Measurements from ENCODE around the gene MMP11.
A peak's percentile ranks its signal among the peaks of the same experiment; 100 is the strongest.

MMP11 gene

DNA sequence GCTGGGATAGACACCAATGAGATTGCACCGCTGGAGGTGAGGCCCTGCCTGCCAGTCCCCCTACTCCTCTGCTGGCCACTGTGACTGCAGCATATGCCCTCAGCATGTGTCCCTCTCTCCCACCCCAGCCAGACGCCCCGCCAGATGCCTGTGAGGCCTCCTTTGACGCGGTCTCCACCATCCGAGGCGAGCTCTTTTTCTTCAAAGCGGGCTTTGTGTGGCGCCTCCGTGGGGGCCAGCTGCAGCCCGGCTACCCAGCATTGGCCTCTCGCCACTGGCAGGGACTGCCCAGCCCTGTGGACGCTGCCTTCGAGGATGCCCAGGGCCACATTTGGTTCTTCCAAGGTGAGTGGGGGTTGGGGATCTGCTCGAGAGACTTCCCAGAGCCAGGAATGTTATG, 8.4 kb downstream of the MMP11 start:
- no peak for DNase-seq (ENCODE audit: low read depth in 2 of 2)

DNA sequence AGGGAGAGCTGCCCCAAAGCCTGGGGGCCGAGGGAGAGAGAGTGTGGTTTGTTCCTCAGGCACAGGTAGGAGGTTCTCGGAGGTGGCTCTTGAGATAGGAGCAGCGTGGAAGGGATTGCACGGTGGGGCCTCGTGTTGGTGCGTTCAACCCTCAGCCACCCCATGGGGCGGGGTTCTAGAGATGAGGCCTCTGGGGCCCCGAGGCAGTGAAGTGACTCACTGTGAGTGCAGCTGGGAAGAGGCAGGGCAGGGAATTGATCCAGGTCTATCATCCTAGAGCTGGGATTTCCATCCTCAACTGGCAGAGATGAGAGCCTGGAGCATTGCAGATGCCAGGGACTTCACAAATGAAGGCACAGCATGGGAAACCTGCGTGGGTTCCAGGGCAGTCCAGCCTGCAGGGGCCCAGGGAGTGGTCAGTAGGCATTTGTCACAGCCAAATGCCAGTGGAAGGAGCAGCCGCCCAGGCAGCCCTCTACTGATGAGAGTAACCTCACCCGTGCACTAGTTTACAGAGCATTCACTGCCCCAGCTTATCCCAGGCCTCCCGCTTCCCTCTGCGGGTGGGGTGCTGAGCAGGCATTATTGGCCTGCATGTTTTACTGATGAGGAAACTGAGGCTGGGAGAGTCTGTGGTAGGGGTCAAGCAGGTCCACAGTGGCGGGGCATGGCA, 9.0 kb downstream of the MMP11 start:
- no peak for DNase-seq (ENCODE audit: low read depth in 2 of 2)

DNA sequence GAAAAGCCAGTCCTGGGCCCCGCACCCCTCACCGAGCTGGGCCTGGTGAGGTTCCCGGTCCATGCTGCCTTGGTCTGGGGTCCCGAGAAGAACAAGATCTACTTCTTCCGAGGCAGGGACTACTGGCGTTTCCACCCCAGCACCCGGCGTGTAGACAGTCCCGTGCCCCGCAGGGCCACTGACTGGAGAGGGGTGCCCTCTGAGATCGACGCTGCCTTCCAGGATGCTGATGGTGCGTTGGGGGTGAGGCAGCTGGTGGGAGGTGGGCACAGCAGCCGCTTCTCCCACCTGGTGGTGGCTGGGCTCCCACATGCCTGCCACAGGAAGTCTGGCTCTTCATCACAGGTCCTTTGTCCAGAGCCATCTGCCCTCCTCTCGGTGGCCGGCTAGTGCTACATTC, 9.6 kb downstream of the MMP11 start:
- no peak for DNase-seq (ENCODE audit: low read depth in 2 of 2)

DNA sequence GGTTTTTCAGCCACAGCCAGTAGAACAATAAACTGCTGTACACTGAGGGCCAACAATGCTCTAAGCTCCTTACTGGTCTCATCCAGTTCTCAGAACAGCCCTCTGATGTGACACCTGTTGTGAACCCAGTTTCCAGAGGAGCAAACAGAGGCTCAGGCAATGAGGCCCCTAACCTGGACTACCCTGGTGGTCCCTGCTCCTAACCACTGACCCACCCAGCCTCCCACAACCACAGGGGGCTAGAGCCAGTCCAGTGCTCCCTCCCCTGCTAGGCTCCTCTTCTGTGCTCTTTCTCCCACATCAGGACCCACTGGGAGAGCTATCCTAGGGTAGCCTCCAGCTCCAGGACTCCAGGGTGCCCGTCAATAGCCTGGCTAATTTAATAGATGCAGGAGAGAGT, 10.1 kb downstream of the MMP11 start:
- no peak for DNase-seq (ENCODE audit: low read depth in 2 of 2)

DNA sequence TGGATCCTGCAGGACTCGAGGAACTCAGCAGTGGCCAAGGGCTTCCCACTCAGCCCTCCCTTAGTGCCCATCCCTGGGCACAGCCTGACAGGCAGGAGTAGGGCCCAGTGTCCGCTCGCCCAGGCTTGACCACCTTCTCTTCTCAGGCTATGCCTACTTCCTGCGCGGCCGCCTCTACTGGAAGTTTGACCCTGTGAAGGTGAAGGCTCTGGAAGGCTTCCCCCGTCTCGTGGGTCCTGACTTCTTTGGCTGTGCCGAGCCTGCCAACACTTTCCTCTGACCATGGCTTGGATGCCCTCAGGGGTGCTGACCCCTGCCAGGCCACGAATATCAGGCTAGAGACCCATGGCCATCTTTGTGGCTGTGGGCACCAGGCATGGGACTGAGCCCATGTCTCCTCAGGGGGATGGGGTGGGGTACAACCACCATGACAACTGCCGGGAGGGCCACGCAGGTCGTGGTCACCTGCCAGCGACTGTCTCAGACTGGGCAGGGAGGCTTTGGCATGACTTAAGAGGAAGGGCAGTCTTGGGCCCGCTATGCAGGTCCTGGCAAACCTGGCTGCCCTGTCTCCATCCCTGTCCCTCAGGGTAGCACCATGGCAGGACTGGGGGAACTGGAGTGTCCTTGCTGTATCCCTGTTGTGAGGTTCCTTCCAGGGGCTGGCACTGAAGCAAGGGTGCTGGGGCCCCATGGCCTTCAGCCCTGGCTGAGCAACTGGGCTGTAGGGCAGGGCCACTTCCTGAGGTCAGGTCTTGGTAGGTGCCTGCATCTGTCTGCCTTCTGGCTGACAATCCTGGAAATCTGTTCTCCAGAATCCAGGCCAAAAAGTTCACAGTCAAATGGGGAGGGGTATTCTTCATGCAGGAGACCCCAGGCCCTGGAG, 10.9 kb downstream of the MMP11 start:
- DNase-seq (ENCODE audit: low read depth in 2 of 2): no peak

DNA sequence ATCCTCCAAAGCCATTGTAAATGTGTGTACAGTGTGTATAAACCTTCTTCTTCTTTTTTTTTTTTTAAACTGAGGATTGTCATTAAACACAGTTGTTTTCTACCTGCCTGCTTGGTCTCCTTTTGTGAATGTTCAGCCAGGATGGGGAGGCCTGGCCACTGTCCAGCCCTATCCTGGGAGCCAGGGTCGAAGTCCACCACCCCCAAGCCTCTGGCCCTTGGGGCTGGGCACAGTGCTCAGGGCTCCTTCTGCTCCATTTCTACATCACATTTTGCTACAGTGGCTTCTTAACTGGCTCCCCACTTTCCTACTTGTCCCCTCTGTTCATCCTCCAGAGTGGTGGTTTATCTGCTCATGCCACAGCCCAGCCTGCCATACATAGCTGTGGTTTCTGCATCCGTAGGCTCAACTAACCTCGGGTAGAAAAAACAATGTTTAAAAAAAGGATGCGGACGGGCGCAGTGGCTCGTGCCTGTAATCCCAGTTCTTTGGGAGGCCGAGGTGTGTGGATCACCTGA, 11.6 kb downstream of the MMP11 start:
- no peak for DNase-seq (ENCODE audit: low read depth in 2 of 2)

DNA sequence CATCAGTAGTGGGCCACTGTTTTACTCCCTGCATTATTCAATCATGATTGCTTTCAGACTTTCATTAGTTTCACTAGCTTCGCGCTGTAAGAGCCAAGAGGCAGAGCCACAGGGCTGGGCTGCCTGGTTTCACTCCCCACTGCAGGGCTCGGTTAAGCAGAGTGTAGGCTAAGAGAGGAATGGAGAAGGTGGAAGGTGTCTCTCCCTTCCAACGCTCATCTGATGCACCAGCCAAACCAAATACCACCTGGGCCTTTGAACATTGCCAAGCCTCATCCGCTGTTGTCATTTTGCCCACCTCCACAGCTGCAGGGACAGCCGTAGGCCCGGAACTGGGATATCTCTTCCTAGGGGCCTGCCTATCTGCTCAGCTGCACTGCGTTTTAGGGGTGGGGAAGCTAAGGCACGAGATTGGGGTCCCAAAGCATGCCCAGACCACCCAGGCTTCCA, 13.6 kb downstream of the MMP11 start:
- no peak for DNase-seq (ENCODE audit: low read depth in 2 of 2)

DNA sequence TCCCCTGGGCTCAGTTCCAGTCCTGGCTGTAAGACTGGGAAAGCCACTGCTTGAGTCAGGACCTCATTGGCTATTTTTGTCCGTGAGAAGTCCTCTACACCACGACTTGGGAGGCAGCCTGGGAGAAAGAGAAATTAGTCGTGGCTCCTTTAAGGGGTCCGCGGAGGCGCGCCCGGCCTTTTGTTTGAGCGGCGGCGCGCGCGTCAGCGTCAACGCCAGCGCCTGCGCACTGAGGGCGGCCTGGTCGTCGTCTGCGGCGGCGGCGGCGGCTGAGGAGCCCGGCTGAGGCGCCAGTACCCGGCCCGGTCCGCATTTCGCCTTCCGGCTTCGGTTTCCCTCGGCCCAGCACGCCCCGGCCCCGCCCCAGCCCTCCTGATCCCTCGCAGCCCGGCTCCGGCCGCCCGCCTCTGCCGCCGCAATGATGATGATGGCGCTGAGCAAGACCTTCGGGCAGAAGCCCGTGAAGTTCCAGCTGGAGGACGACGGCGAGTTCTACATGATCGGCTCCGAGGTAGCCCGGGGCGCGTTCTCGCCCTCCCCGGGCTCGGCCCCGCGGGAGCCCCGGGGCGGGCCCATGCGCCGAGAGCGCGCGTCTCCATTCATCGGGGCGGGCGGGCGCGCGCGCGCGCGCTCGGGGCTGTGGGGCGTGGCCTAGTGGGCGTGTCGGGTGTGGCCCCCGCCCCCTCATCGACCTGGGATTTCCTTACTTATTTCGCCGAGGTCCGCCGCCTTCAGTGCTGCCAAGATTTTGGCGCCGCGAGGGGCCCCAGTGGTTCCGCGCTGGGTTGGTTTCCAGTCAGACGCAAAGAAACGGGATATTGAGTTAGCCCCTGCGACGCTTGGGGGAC, 14.3 kb downstream of the MMP11 start, which contains the start of gene SMARCB1:
Gene SMARCB1 (plus strand): TSS at position 215 of the 848 bp plus-strand sequence. CDS start 204 bp downstream, at position 419.
- DNase-seq (ENCODE audit: low read depth in 2 of 2): peak; percentile 75 to 76

DNA sequence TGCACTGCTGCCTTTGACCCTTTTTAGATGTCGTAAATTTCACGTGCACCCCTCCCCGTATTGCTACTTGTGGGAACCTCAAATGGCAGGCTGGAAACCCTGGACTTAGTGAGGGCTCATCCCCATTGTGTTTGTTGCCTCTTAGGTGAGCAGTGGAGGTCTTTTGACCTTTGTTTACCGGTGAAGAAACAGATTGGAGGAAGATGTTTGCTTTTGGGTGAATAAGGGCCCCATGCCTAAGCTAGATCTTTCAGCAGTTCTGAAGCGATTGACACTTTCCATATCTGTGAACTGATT, 14.9 kb downstream of the MMP11 start:
- DNase-seq (ENCODE audit: low read depth in 2 of 2): no peak

DNA sequence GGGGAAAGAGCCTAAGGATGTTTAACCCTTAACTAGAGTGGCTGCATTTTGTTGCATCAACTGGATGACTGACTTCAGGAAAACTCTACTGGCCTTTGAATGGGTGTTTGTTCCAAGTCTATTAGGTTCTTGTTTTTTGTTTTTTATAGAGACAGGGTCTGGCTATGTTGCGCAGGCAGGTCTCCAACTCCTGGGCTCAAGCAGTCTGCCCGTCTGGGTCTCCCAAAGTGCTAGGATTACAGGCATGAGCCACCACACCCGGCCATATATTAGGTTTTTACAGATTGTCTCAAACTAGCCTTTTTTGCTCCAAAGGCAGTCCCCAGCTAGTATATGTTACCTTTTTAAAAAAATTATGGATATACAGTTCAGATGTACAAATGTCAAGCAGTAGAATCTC, 15.3 kb downstream of the MMP11 start:
- DNase-seq (ENCODE audit: low read depth in 2 of 2): no peak

DNA sequence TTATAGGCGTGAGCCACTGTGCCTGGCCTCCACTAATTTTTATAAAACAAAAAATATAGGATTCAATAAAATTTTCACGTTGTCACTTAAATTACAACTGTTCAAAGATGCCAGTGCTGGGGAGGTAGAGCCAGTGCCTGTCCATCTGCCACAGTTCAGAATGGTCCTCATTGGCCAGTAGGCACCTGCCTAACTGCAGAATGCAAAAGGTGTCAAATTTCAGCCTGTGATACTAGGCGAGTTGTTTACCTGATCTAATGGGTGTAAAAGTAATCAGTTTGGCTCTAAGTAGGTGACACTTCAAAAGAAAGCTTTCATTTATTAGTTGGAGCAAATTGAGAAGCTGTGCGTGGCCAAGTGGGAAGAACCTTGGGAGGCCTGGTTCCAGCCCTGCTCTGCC, 16.5 kb downstream of the MMP11 start:
- no peak for DNase-seq (ENCODE audit: low read depth in 2 of 2)

DNA sequence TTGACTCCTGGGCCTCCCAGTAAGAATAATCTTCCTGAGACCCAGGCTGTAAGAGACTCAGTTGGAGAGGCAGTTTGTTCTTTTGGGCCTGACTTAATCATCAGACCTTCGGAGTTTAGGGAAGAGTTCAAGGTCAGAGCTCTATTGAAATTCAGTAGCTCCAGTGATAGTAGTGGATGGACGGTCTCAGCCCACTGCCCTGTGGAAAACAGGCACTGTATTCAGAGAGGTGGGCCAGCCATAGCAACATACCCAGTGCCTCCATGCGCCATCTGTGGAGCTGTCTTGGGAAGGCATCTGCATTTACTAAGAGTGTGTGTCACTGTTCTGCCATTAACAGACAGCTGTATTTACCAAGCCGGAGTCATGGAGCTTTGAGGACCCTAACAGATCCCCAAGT, 17.0 kb downstream of the MMP11 start:
- no peak for DNase-seq (ENCODE audit: low read depth in 2 of 2)

DNA sequence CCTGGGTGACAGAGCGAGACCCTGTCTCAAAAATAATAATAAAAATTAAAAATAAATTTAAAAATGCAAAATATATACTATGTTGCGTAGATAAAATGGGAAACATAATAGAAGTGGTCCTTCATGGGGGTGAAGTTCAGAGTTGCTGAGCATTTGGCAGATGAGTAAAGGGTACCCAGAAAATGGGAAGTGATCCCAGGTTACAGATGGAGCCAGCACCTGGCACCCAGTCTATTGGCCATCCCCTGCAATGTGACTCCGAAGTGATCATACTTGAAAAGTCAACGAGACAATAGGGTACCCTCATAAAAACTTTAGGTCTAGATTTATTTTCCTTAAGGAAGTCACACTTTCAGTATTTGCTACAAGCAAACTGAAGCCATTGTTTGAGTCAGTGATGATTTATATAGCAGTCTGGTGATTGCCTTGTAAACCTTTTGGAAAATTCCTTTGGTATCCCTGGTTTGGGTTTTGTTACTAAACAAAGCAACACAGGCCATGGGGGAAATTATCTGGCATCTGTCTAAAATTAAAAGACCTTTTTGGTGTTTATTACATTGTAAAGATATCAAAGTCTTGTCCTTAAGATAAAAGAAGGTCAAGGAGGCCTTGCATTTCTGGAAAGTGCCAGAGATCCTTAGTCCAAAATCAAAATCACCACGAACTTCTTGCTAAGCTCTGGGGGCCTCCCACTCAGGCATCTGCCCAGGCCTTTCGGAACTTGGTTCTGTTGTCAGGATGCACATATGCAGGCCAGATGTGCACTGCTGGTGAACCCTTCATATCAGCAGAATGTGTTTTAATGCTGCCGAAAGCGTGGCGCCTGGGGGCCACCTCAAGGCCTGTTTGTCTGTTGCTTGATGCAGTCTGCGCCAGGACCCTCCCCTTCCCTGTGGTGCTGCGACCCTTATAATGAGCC, 18.4 kb downstream of the MMP11 start:
- no peak for DNase-seq (ENCODE audit: low read depth in 2 of 2)

DNA sequence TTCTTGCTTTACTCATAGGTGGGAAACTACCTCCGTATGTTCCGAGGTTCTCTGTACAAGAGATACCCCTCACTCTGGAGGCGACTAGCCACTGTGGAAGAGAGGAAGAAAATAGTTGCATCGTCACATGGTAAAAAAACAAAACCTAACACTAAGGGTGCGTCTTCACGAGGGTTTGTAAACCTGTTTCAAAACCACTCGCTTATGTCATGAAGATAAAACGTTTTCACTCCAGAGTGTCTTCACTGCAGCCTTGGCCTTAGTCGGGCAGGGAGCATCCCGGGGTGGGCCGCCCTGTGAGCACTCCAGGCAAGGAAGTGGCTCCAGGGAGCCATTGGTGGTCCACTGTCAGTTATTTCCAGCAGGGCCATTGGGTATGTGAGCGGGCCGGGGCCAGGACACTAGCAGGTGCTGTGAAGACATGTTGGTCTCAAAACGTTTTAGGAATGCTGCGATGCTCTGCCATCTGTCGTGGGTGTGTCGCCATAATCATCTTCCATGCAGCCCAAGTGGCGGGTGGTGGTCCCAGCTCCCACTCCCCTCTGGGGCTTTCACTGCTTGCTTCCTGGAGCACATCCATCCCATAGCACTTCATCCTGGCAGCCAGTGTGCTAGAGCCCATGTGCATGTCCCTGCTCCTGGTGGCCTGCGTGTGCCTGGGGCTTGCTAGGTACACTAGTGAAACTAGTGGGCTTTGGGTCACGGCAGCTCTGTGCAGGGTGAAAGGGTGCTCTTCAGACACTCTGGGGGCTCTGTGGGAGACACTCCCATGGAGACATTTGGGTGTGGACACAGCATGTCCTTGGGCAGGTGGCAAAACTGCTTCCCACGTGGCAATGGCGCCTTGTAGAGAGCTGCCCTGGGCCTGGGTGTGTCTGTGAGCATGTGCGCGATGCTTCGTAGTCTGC, 19.3 kb downstream of the MMP11 start:
- DNase-seq (ENCODE audit: low read depth in 2 of 2): no peak

DNA sequence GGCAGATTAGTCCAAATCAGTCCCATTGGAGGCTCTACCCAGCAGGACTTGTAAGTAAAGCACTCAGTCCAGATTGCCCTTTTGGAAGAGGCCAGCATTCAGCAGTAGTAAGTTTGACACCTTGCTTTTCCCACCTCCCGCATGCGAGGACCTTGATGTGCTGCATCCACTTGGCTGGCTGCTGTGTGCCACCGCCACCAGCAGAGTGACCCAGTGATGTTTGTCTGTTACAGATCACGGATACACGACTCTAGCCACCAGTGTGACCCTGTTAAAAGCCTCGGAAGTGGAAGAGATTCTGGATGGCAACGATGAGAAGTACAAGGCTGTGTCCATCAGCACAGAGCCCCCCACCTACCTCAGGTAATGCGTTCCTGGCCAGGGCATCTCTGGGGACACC, 20.7 kb downstream of the MMP11 start:
- DNase-seq (ENCODE audit: low read depth in 2 of 2): no peak

DNA sequence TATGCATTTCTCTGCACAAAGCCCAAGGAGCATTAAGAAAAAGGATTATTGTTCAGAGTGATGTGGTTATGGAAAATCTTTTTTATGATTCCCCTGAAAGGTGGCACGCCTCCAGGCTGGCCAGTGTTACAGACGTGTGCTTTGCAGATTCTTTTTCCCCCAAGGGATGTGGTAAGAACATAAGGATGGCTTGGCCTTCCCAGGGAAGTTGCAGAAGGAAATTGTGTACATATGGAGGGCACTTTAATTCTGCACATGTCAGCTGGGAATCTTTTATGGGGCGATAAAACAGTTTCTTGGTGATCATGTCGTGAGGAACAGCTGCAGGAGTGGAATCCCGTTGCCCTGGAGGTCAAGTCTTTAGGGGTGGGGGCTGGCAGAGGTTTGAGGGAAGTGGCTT, 23.8 kb downstream of the MMP11 start:
- no peak for DNase-seq (ENCODE audit: low read depth in 2 of 2)

DNA sequence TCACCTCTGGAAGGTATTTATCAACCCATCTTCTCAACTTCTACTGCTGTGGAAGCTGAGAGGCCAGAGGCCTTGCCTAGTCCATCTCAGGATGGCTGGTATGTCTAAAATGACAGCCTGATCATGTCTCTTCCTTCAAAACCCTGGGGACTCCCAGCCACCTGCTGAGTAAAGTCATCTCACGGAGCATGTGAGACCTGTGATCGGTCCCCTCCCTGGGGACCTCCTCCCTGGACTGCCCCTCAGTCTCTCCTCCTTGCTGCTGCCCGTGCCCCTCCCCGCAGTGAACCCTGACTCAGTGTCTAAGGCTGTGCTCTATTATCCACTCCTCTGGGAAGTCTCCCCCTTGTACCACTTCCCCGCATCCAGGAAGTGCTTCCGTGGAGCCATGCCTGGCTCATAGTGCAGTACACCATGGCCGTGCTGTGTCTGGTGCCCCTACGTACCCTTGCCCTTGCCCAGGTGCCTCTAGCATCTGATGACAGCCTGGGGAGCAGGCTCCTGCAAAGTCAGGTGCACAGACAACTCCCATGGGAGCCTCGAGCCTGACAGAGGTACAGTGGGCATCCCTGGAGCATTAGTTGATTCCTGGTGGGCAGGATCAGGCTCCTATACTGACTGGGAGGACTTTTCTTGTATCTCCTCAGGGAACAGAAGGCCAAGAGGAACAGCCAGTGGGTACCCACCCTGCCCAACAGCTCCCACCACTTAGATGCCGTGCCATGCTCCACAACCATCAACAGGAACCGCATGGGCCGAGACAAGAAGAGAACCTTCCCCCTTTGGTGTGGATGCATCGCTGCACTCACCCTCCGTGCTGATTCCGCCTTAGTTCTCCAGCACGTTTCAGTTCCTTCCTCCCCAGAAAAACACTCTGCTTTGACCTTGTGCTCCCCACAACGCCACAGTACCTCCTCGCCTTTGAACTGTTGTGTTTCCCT, 27.9 kb downstream of the MMP11 start:
- no peak for DNase-seq (ENCODE audit: low read depth in 2 of 2)

DNA sequence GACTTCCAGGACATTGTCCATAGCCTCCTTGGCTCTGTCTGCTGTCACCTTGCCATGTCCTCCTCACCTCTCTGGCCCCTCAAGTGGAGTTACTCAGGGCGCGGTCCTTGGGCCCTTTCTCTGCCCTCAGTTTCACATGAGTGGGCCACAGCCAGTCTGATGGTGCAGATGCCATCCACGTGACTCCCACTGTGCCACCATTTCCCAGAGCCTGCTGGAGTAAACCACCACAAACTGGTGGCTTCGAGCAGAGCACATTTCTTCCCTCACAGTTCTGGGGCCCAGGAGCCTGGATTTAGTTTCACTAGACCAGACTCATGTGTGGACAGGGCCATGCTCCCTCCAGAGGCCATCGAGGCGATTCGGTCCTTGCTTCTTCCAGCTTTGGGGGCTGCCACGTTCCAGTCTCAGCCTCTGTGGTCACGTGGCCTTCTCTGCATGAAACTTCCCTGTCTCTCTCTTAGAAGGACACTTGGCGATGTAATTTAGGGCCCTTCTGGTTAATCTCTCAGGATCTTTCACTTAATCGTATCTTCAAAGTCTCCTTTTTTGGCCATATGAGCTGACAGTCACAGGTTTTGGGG, 28.7 kb downstream of the MMP11 start:
- DNase-seq (ENCODE audit: low read depth in 2 of 2): no peak

Measured in stimulated activated CD8-positive, alpha-beta memory T cell treated with anti-CD3 and anti-CD28 coated beads, Interleukin-15, amount 100 ng/mL, for 4 hours (primary cell).